ENCODE measurements around the gene SMCHD1. TPM values are rescaled to one million over a fixed set of nuclear protein-coding genes. Genes with fewer than 3 reads are reported as not detected.

Gene SMCHD1
- total and polyA plus RNA-seq, 2 donors = 26.6 to 87.8 TPM

DNA sequence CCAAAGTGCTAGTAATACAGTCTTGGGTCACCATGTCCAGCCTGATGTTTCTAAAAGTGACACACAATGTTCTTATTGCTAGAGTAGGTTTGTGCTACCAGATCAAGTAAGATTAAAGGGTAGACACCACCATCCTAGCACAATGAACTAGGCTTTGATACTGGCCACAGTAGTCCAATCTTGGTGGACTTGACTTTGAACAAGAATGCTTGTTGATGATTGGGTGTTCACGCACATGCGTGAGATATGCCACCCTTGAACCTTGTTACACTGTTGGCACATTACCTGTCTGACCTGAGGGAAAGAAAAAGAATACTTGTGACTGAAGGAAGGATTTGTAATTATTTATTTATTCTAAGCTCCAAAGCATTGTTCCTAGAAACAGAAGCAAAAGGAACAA lies 119.1 kb downstream of the SMCHD1 start:
- no peak overlapping the region for H3K4me3 ChIP-seq (ENCODE audit: low read length in 2 of 2)
- WGBS = 99% methylated on average over 2 of the region's 2 CpGs
- no peak overlapping the region for H3K27ac ChIP-seq (ENCODE audit: low read depth in 1 of 2, low read length in 1 of 2)
- H3K4me1 ChIP-seq (ENCODE audit: control insufficient read depth in 2 of 2, insufficient read depth in 2 of 2, low read length in 2 of 2) = peaks cover 0 to 2% of the 10 kb centered on the region in 2 donors
- H3K36me3 ChIP-seq (ENCODE audit: control insufficient read depth in 2 of 2, insufficient read depth in 2 of 2, low read length in 1 of 2) = peaks cover 44 to 72% of the 10 kb centered on the region in 2 donors
- no peaks in the 10 kb centered on the region for H3K27me3 ChIP-seq (ENCODE audit: control insufficient read depth in 2 of 2, insufficient read depth in 1 of 2, low read length in 1 of 2)
- H3K9me3 ChIP-seq (ENCODE audit: control insufficient read depth in 2 of 2, insufficient read depth in 1 of 2, low read length in 1 of 2) = no peaks in the 10 kb centered on the region
- DNase-seq (ENCODE audit: low read depth in 6 of 9, low spot score in 9 of 9) = no peak

DNA sequence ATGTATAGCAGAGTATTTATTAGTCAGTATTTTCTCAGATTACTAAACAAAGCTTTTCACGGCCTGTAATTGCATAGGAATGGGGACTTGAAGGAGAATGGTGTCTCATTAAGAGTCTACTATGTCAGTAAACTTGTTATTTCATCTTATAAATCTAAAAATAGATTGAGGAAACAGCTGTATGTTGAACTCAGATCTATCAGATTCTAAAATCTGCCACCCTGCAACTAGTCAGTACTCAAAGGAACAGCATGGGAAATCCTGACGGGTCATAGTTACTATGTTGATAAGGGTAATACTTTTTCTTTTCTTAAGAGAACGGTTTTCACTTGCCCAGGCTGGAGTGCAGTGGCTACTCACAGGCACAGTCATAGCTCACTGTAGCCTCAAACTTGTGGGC lies 121.1 kb downstream of the SMCHD1 start:
- 95% methylated on average over 3 of the region's 3 CpGs for WGBS
- no peak for DNase-seq (ENCODE audit: low read depth in 6 of 9, low spot score in 9 of 9)
- H3K36me3 ChIP-seq (ENCODE audit: control insufficient read depth in 2 of 2, insufficient read depth in 2 of 2, low read length in 1 of 2) = peaks cover 47 to 72% of the 10 kb centered on the region in 2 donors

DNA sequence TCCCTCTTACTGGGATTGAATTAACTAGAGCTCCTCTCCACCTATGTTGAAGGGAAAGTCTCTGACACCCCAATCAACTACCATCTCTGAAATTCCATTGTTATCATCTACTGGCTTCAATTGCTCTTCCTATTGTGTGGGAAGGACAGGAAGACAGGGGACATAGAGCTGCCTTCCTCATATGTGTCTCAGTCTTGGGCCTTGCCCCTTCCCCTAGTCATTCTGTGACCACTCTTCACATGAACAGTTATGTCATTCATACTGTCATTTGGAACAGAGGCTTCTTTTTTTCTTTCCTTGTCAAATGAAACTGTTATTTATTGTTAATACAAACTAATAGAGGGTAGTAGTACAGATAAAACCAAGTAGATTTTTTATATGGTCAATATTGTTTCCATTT lies 121.7 kb downstream of the SMCHD1 start:
- Histone ChIP-seq H3K9me3 (ENCODE audit: control insufficient read depth in 2 of 2, insufficient read depth in 1 of 2, low read length in 1 of 2) (no peaks in the 10 kb centered on the region), H3K4me3 (ENCODE audit: low read length in 2 of 2) (no peak overlapping the region), H3K27me3 (ENCODE audit: control insufficient read depth in 2 of 2, insufficient read depth in 1 of 2, low read length in 1 of 2) (no peaks in the 10 kb centered on the region), H3K27ac (ENCODE audit: low read depth in 1 of 2, low read length in 1 of 2) (no peak overlapping the region), H3K36me3 (ENCODE audit: control insufficient read depth in 2 of 2, insufficient read depth in 2 of 2, low read length in 1 of 2) (peaks cover 47 to 70% of the 10 kb centered on the region in 2 donors), H3K4me1 (ENCODE audit: control insufficient read depth in 2 of 2, insufficient read depth in 2 of 2, low read length in 2 of 2) (peaks cover 0 to 2% of the 10 kb centered on the region in 2 donors)
- no peak for DNase-seq (ENCODE audit: low read depth in 6 of 9, low spot score in 9 of 9)

More for the DNA sequence above, 121.1 kb downstream of the SMCHD1 start:
- Histone ChIP-seq H3K27me3 (ENCODE audit: control insufficient read depth in 2 of 2, insufficient read depth in 1 of 2, low read length in 1 of 2) (no peaks in the 10 kb centered on the region), H3K4me3 (ENCODE audit: low read length in 2 of 2) (no peak overlapping the region), H3K4me1 (ENCODE audit: control insufficient read depth in 2 of 2, insufficient read depth in 2 of 2, low read length in 2 of 2) (peaks cover 0 to 2% of the 10 kb centered on the region in 2 donors), H3K27ac (ENCODE audit: low read depth in 1 of 2, low read length in 1 of 2) (no peak overlapping the region), H3K9me3 (ENCODE audit: control insufficient read depth in 2 of 2, insufficient read depth in 1 of 2, low read length in 1 of 2) (no peaks in the 10 kb centered on the region)

DNA sequence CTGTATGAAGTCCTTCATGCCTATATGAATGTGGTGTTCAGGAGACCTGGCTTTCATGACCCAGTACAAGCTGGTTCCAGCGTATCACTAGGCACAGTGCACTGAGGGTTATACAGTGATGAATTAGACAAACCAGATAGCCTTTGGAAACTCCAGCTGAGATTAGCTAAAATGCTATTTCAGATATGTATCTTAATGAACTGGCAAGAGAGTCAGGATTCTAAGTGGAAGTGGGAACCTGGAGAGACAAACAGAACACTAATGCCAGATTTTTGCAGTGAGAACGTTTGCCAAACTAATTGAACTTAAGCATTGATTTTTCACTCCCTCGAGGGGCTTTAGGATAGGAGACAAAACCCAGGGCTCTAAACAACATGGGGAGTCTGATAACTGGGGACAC lies 125.2 kb downstream of the SMCHD1 start:
- WGBS = 96% methylated on average over 3 of the region's 3 CpGs
- H3K27me3 ChIP-seq (ENCODE audit: control insufficient read depth in 2 of 2, insufficient read depth in 1 of 2, low read length in 1 of 2) = no peaks in the 10 kb centered on the region

DNA sequence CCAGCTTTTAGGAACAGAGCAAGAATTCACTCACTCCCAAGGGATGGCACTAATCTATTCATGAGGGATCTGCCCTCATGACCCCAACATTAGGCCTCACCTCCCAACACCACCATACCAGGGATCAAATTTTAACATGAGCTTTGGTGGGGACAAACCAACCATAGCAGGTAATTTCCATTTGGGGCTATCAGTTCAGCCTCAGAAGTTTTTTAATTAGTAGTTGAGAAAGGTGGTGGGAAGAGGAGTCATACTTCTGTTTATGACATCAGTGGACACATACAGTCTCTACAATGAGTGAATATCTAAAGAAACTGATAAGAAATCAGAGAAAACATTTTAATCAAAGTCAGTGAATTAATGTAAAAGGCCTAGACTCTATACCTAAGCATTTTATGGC lies 131.7 kb downstream of the SMCHD1 start:
- Histone ChIP-seq H3K4me3 (ENCODE audit: low read length in 2 of 2) (no peak overlapping the region), H3K4me1 (ENCODE audit: control insufficient read depth in 2 of 2, insufficient read depth in 2 of 2, low read length in 2 of 2) (no peaks in the 10 kb centered on the region), H3K9me3 (ENCODE audit: control insufficient read depth in 2 of 2, insufficient read depth in 1 of 2, low read length in 1 of 2) (no peaks in the 10 kb centered on the region), H3K27ac (ENCODE audit: low read depth in 1 of 2, low read length in 1 of 2) (no peak overlapping the region), H3K27me3 (ENCODE audit: control insufficient read depth in 2 of 2, insufficient read depth in 1 of 2, low read length in 1 of 2) (no peaks in the 10 kb centered on the region), H3K36me3 (ENCODE audit: control insufficient read depth in 2 of 2, insufficient read depth in 2 of 2, low read length in 1 of 2) (peaks cover 32 to 66% of the 10 kb centered on the region in 2 donors)
- DNase-seq (ENCODE audit: low read depth in 6 of 9, low spot score in 9 of 9) = no peak

More for the DNA sequence above, 125.2 kb downstream of the SMCHD1 start:
- Histone ChIP-seq H3K4me1 (ENCODE audit: control insufficient read depth in 2 of 2, insufficient read depth in 2 of 2, low read length in 2 of 2) (peaks cover 0 to 2% of the 10 kb centered on the region in 2 donors), H3K27ac (ENCODE audit: low read depth in 1 of 2, low read length in 1 of 2) (no peak overlapping the region), H3K4me3 (ENCODE audit: low read length in 2 of 2) (no peak overlapping the region), H3K9me3 (ENCODE audit: control insufficient read depth in 2 of 2, insufficient read depth in 1 of 2, low read length in 1 of 2) (no peaks in the 10 kb centered on the region), H3K36me3 (ENCODE audit: control insufficient read depth in 2 of 2, insufficient read depth in 2 of 2, low read length in 1 of 2) (peaks cover 37 to 68% of the 10 kb centered on the region in 2 donors)
- DNase-seq (ENCODE audit: low read depth in 6 of 9, low spot score in 9 of 9) = no peak

DNA sequence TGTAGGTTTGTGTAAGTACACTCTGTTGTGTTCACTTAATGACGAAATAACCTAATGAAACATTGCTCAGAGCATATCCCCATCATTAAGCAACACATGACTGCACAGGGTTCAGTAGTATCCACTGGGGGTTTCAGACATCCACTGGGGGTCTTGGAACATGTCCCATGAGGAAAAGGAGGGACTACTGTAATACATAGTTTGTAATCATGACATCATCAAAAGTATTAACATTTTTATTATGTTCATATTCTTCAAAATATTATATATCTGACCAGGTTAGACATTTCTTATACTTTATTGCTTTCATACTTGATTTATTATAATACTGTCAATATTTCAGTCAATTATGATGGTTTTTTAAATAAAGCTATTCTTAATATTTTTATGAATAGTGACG lies 136.9 kb downstream of the SMCHD1 start:
- H3K27me3 ChIP-seq (ENCODE audit: control insufficient read depth in 2 of 2, insufficient read depth in 1 of 2, low read length in 1 of 2) = no peaks in the 10 kb centered on the region
- WGBS = 98% methylated on average over 2 of the region's 2 CpGs
- H3K9me3 ChIP-seq (ENCODE audit: control insufficient read depth in 2 of 2, insufficient read depth in 1 of 2, low read length in 1 of 2) = no peaks in the 10 kb centered on the region
- no peak overlapping the region for H3K27ac ChIP-seq (ENCODE audit: low read depth in 1 of 2, low read length in 1 of 2)
- peaks cover 17 to 61% of the 10 kb centered on the region in 2 donors for H3K36me3 ChIP-seq (ENCODE audit: control insufficient read depth in 2 of 2, insufficient read depth in 2 of 2, low read length in 1 of 2)
- H3K4me1 ChIP-seq (ENCODE audit: control insufficient read depth in 2 of 2, insufficient read depth in 2 of 2, low read length in 2 of 2) = no peaks in the 10 kb centered on the region
- no peak overlapping the region for H3K4me3 ChIP-seq (ENCODE audit: low read length in 2 of 2)
- DNase-seq (ENCODE audit: low read depth in 6 of 9, low spot score in 9 of 9) = no peak

DNA sequence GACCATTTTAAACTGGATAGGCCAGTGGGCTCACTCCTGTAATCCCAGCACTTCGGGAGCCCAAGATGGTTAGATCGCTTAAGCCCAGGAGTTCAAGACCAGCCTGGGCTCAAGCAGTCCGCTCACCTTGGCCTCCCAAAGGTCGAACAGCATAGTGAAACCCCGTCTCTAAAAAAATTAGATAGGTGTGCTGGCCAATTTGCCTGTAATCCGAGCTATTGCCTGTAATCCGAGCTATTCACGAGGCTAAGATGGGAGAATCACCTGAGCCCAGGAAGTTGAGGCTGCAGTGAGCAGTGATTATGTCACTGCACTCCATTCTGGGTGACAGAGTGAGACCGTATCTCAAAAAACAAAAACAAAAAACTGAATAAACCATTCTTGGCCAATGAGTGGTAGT lies 138.6 kb downstream of the SMCHD1 start:
- Histone ChIP-seq H3K9me3 (ENCODE audit: control insufficient read depth in 2 of 2, insufficient read depth in 1 of 2, low read length in 1 of 2) (no peaks in the 10 kb centered on the region), H3K27me3 (ENCODE audit: control insufficient read depth in 2 of 2, insufficient read depth in 1 of 2, low read length in 1 of 2) (no peaks in the 10 kb centered on the region), H3K36me3 (ENCODE audit: control insufficient read depth in 2 of 2, insufficient read depth in 2 of 2, low read length in 1 of 2) (peaks cover 14 to 59% of the 10 kb centered on the region in 2 donors), H3K4me3 (ENCODE audit: low read length in 2 of 2) (no peak overlapping the region), H3K4me1 (ENCODE audit: control insufficient read depth in 2 of 2, insufficient read depth in 2 of 2, low read length in 2 of 2) (no peaks in the 10 kb centered on the region), H3K27ac (ENCODE audit: low read depth in 1 of 2, low read length in 1 of 2) (no peak overlapping the region)
- WGBS = 98% methylated on average over 9 of the region's 9 CpGs
- no peak for DNase-seq (ENCODE audit: low read depth in 6 of 9, low spot score in 9 of 9)

DNA sequence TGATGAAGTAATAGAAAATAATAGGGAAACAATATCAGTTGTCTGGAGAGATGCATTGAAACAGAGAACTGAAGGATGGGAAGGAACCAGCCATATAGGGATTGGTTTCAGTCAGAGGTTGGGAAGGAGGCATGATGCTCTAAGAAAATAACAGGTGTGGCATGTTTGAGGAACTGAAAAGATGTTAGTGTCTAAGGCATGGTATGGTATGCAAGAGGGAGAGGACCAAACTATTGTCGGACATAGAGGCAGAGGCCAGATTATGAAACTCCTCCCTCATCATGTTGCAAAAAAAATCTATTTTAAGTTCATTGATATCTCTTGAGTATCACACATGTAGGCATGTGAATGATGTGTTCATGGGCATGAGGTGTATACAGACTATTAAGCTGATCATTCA lies 142.4 kb downstream of the SMCHD1 start:
- DNase-seq (ENCODE audit: low read depth in 6 of 9, low spot score in 9 of 9) = no peak
- WGBS = 94% methylated on average over 1 of the region's 1 CpG
- Histone ChIP-seq H3K27ac (ENCODE audit: low read depth in 1 of 2, low read length in 1 of 2) (no peak overlapping the region), H3K36me3 (ENCODE audit: control insufficient read depth in 2 of 2, insufficient read depth in 2 of 2, low read length in 1 of 2) (peaks cover 12 to 64% of the 10 kb centered on the region in 2 donors), H3K9me3 (ENCODE audit: control insufficient read depth in 2 of 2, insufficient read depth in 1 of 2, low read length in 1 of 2) (no peaks in the 10 kb centered on the region), H3K4me3 (ENCODE audit: low read length in 2 of 2) (no peak overlapping the region), H3K27me3 (ENCODE audit: control insufficient read depth in 2 of 2, insufficient read depth in 1 of 2, low read length in 1 of 2) (no peaks in the 10 kb centered on the region), H3K4me1 (ENCODE audit: control insufficient read depth in 2 of 2, insufficient read depth in 2 of 2, low read length in 2 of 2) (no peaks in the 10 kb centered on the region)

DNA sequence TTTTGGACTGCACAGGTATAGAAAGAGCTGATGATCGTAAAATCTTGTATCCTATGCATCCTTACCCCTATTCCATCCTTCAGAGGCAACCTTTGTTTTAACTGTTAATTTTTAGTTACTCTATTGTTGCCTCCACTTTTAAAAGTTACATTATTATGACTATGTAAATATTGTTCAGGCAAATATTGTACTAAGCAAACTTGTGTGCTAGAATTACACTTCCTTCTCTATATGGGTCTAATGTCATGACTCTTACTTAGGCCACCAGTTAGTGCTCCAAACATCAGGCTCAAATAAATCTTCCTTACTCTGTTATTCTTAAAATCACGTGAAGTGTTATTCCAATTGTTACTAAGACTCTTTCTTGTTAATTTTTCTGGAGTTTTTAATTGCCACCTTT lies 143.8 kb downstream of the SMCHD1 start:
- no peaks in the 10 kb centered on the region for H3K9me3 ChIP-seq (ENCODE audit: control insufficient read depth in 2 of 2, insufficient read depth in 1 of 2, low read length in 1 of 2)
- peaks cover 12 to 58% of the 10 kb centered on the region in 2 donors for H3K36me3 ChIP-seq (ENCODE audit: control insufficient read depth in 2 of 2, insufficient read depth in 2 of 2, low read length in 1 of 2)
- 75% methylated on average over 2 of the region's 2 CpGs for WGBS
- H3K4me1 ChIP-seq (ENCODE audit: control insufficient read depth in 2 of 2, insufficient read depth in 2 of 2, low read length in 2 of 2) = no peaks in the 10 kb centered on the region
- DNase-seq (ENCODE audit: low read depth in 6 of 9, low spot score in 9 of 9) = no peak
- no peak overlapping the region for H3K4me3 ChIP-seq (ENCODE audit: low read length in 2 of 2)
- H3K27me3 ChIP-seq (ENCODE audit: control insufficient read depth in 2 of 2, insufficient read depth in 1 of 2, low read length in 1 of 2) = no peaks in the 10 kb centered on the region
- no peak overlapping the region for H3K27ac ChIP-seq (ENCODE audit: low read depth in 1 of 2, low read length in 1 of 2)
